Naive B cell (primary cell): ENCODE results near the gene TARS2. TPM values are rescaled to one million over a fixed set of nuclear protein-coding genes. Genes with fewer than 3 reads are reported as not detected.

Source experiments
- ATAC-seq, 2 donors: fragments of 150-1000 bp; cut with Tn5 transposase; 2 replicates each; pipeline ENCODE4 v1.10.0; 2021; ENCODE audit warnings: low read depth in 2 of 2, mild to moderate bottlenecking in 2 of 2, moderate library complexity in 2 of 2
- DNase-seq: peaks from one replicate; pipeline ENCODE4 v3.0.0; 2022
- H3K27ac Mint-ChIP-seq, 6 donors: one replicate each; pipeline ENCODE4 v1.8.0; 2020 to 2022; ENCODE audit warnings: mild to moderate bottlenecking in 6 of 6, mixed read lengths in 6 of 6, moderate library complexity in 5 of 6, inconsistent platforms in 2 of 6
- H3K27me3 Mint-ChIP-seq, 3 donors: one replicate each; pipeline ENCODE4 v1.8.0; 2021 to 2022; ENCODE audit warnings: mixed read lengths in 3 of 3, mild to moderate bottlenecking in 1 of 3
- H3K36me3 Mint-ChIP-seq, 2 donors: one replicate each; pipeline ENCODE4 v1.8.0; 2020 to 2022; ENCODE audit warnings: mixed read lengths in 2 of 2, inconsistent platforms in 1 of 2, mild to moderate bottlenecking in 1 of 2
- H3K4me1 Mint-ChIP-seq, 3 donors: one replicate each; pipeline ENCODE4 v1.8.0; 2020 to 2022; ENCODE audit warnings: mixed read lengths in 3 of 3, inconsistent platforms in 1 of 3, mild to moderate bottlenecking in 1 of 3, moderate library complexity in 1 of 3
- H3K4me3 Mint-ChIP-seq, 8 donors: one replicate each; pipeline ENCODE4 v1.8.0; 2020 to 2022; ENCODE audit warnings: mild to moderate bottlenecking in 8 of 8, mixed read lengths in 8 of 8, moderate library complexity in 8 of 8, inconsistent platforms in 2 of 8
- H3K9me3 Mint-ChIP-seq, 7 donors: one replicate each; pipeline ENCODE4 v1.8.0; 2020 to 2022; ENCODE audit warnings: mixed read lengths in 7 of 7, mild to moderate bottlenecking in 5 of 7, inconsistent platforms in 2 of 7, moderate library complexity in 1 of 7
- polyA plus RNA-seq, 6 donors: library from polyadenylated mRNA; unstranded; fragments of 300-500 nt; fragmentation: Illumina TruSeq; gene quantifications; one replicate each; pipeline ENCODE4 v1.2.3, GENCODE V29; 2021; ENCODE audit warnings: low read depth in 6 of 6

The TARS2 gene
- polyA plus RNA-seq, 6 donors from 2014 or later: 31.7 to 49.6 (median 37.4) TPM

- peaks cover 23 to 31% (median 29%) of the 10 kb centered on the region in 3 donors for H3K4me1 Mint-ChIP-seq
- no peaks in the 10 kb centered on the region for H3K36me3 Mint-ChIP-seq
- ATAC-seq: peak in 1 of 2 donors; percentile 2
- peak overlapping the region; percentile 59 to 92 (median 84) for H3K4me3 Mint-ChIP-seq
- peak overlapping the region in 3 of 6 donors; percentile 47 to 59 (median 47) for H3K27ac Mint-ChIP-seq
- H3K9me3 Mint-ChIP-seq: no peaks in the 10 kb centered on the region
- no peak for DNase-seq
- H3K27me3 Mint-ChIP-seq: peaks cover 7 to 34% (median 12%) of the 10 kb centered on the region in 3 donors
Observed at GRCh38 chr1:150549496-150550221, 62.4 kb downstream of the TARS2 start.

GRCh38 chr1:150550222-150551050 is 63.2 kb downstream of the TARS2 start:
- DNase-seq (no peak), ATAC-seq (no peak)
- Mint-ChIP-seq H3K4me1 (peaks cover 23 to 31% (median 29%) of the 10 kb centered on the region in 3 donors), H3K27ac (no peak overlapping the region), H3K4me3 (peak overlapping the region in 7 of 8 donors; percentile 37 to 92 (median 71)), H3K9me3 (no peaks in the 10 kb centered on the region), H3K27me3 (peaks cover 7 to 32% (median 12%) of the 10 kb centered on the region in 3 donors), H3K36me3 (no peaks in the 10 kb centered on the region)

DNA sequence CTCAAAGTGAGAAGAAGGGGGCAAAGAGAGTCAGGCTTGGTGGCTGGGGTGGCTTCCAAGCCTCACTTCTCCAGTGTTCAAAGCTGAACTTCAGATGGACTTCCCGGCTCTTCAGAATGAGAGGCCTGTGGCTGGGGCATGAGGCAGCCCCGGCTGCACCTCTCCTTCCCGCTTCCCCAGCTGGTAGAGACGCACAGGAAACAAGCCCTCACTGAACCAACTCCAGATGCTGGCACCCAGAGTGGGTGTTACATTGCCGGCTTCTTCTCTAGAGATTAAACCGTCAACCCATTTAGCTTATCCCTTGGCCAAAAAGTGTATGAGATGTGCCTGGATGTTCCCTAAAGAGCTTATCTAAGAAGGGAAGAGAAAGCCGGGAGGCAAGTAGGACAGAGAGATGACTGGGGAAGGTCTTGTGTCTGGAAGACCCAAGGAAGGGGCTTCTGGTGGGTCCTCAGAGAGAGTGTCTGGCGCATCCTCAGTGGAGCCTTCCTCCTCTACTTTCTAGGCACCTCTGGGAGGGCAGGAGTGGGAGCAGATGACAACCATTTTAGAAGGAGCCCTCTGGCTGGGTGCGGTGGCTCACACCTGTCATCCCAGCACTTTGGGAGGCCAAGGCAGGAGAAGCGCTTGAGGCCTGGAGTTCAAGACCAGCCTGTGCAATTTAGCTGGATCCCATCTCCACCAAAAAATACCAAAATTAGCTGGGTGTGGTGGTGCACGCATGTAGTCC is 64.0 kb downstream of the TARS2 start:
- peaks cover 7 to 26% (median 12%) of the 10 kb centered on the region in 3 donors for H3K27me3 Mint-ChIP-seq
- peak overlapping the region in 5 of 8 donors; percentile 3 to 76 (median 47) for H3K4me3 Mint-ChIP-seq
- no peaks in the 10 kb centered on the region for H3K36me3 Mint-ChIP-seq
- ATAC-seq (no peak), DNase-seq (no peak)
- H3K4me1 Mint-ChIP-seq: peaks cover 25 to 31% (median 29%) of the 10 kb centered on the region in 3 donors
- no peaks in the 10 kb centered on the region for H3K9me3 Mint-ChIP-seq
- H3K27ac Mint-ChIP-seq: no peak overlapping the region

- DNase-seq (no peak), ATAC-seq (no peak)
- Mint-ChIP-seq H3K27me3 (peaks cover 7 to 20% (median 8%) of the 10 kb centered on the region in 3 donors), H3K27ac (peak overlapping the region in 1 of 6 donors; percentile 78), H3K9me3 (no peaks in the 10 kb centered on the region), H3K36me3 (no peaks in the 10 kb centered on the region), H3K4me3 (peak overlapping the region in 1 of 8 donors; percentile 42), H3K4me1 (peaks cover 25 to 31% (median 29%) of the 10 kb centered on the region in 3 donors)
Observed at GRCh38 chr1:150551784-150552127, 64.5 kb downstream of the TARS2 start.

DNA sequence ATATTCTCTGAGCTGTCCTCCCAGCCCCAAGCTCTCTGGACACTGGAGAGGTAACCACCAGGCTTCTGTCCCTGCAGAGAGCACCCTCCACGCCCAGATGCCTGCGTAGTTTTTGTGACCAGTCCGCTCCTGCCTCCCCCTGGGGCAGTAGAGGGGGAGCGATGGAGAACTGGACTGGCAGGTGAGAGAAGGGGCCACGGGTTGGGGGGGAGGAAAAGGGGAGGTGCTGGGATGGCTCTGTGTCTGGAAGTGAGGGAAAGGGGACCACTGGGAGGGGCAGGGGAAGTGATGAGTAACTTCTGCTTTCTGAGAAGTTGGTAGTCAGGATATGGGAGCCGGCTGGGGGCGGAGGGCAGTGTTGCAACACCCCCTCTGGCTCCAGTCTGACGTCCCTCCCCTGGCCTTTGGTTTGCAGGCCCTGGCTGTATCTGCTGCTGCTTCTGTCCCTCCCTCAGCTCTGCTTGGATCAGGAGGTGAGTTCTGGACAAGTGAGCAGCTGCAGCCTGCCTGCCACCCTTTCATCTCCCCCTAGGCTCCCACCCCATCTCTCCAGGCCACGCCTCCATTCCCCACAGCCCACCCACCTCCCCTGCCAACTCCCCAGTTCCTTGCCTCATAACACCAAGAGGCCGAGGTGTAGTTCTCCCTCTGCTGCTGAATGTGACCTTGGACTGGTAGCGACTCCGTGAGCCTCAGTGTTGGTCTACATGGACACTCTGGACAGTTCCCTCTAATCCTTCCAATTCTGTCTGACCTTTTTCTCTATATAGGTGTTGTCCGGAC is 65.1 kb downstream of the TARS2 start:
- no peak for DNase-seq
- H3K27ac Mint-ChIP-seq: peak overlapping the region in 1 of 6 donors; percentile 78
- H3K36me3 Mint-ChIP-seq: no peaks in the 10 kb centered on the region
- H3K9me3 Mint-ChIP-seq: no peaks in the 10 kb centered on the region
- ATAC-seq: peak; percentile 40 to 44
- H3K4me3 Mint-ChIP-seq: peak overlapping the region in 4 of 8 donors; percentile 42 to 80 (median 60)
- H3K27me3 Mint-ChIP-seq: peaks cover 7 to 17% (median 8%) of the 10 kb centered on the region in 3 donors
- H3K4me1 Mint-ChIP-seq: peaks cover 25 to 31% (median 29%) of the 10 kb centered on the region in 3 donors

DNA sequence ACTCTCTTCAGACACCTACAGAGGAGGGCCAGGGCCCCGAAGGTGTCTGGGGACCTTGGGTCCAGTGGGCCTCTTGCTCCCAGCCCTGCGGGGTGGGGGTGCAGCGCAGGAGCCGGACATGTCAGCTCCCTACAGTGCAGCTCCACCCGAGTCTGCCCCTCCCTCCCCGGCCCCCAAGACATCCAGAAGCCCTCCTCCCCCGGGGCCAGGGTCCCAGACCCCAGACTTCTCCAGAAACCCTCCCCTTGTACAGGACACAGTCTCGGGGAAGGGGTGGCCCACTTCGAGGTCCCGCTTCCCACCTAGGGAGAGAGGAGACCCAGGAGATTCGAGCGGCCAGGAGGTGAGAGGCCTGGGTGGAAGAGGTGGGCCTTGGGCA is 65.7 kb downstream of the TARS2 start:
- peaks cover 25 to 31% (median 28%) of the 10 kb centered on the region in 3 donors for H3K4me1 Mint-ChIP-seq
- no peak for ATAC-seq
- H3K27ac Mint-ChIP-seq: no peak overlapping the region
- H3K36me3 Mint-ChIP-seq: no peaks in the 10 kb centered on the region
- DNase-seq: no peak
- peak overlapping the region in 1 of 8 donors; percentile 74 for H3K4me3 Mint-ChIP-seq
- H3K27me3 Mint-ChIP-seq: peaks cover 7 to 17% (median 8%) of the 10 kb centered on the region in 3 donors
- H3K9me3 Mint-ChIP-seq: no peaks in the 10 kb centered on the region

GRCh38 chr1:150553392-150554085 is 66.3 kb downstream of the TARS2 start:
- no peaks in the 10 kb centered on the region for H3K9me3 Mint-ChIP-seq
- no peaks in the 10 kb centered on the region for H3K36me3 Mint-ChIP-seq
- DNase-seq: no peak
- H3K4me3 Mint-ChIP-seq: no peak overlapping the region
- H3K27me3 Mint-ChIP-seq: peaks cover 5 to 17% (median 7%) of the 10 kb centered on the region in 3 donors
- ATAC-seq: no peak
- peaks cover 25 to 28% (median 25%) of the 10 kb centered on the region in 3 donors for H3K4me1 Mint-ChIP-seq
- peak overlapping the region in 1 of 6 donors; percentile 77 for H3K27ac Mint-ChIP-seq

DNA sequence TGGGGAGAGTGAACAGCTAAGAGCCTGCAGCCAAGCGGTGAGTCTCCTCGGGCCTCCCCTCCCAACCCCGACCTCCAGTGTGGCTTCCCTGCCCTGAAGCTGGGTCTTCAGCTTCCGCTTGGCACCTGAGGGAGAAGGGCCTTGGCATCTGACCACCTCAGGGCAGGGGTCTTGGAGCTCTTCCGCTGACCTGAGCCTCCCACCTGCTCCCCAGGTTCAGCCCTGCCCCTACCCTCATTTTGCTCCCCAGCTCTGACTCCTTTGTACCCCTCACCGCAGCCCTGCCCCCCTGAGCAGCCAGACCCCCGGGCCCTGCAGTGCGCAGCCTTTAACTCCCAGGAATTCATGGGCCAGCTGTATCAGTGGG is 66.8 kb downstream of the TARS2 start:
- no peak for ATAC-seq
- H3K27ac Mint-ChIP-seq: peak overlapping the region in 1 of 6 donors; percentile 77
- no peak for DNase-seq
- H3K4me3 Mint-ChIP-seq: no peak overlapping the region
- peaks cover 4 to 17% (median 7%) of the 10 kb centered on the region in 3 donors for H3K27me3 Mint-ChIP-seq
- H3K36me3 Mint-ChIP-seq: no peaks in the 10 kb centered on the region
- peaks cover 24 to 27% (median 25%) of the 10 kb centered on the region in 3 donors for H3K4me1 Mint-ChIP-seq
- no peaks in the 10 kb centered on the region for H3K9me3 Mint-ChIP-seq

DNA sequence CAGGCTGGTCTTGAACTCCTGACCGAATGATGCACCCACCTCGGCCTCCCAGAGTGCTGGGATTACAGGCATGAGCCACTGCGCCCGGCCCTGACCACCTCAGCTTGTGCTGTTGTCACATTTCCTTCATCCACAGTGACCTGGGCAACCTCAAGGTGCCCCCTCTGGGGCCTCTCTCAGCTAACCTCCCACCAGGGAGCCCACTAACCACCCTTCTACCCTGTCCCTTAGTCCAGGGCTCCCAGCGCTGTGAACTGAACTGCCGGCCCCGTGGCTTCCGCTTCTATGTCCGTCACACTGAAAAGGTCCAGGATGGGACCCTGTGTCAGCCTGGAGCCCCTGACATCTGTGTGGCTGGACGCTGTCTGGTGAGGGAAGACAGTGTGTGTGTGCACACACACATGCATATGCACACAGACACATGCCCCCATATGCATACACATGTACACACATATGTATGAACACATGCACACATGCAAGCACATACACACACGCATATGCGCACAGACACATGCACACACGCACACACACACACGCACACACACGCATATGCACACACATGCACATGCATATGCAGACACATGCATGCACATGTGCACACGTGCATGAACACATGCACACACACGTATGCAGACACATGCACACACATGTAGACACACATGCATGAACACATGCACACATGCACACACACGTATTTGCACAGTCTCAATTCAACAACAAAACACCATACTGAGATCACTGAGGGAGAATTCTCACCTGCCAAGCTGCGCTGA is 68.2 kb downstream of the TARS2 start:
- H3K4me1 Mint-ChIP-seq: peaks cover 26 to 29% (median 27%) of the 10 kb centered on the region in 3 donors
- peaks cover 0 to 10% (median 4%) of the 10 kb centered on the region in 3 donors for H3K27me3 Mint-ChIP-seq
- H3K36me3 Mint-ChIP-seq: no peaks in the 10 kb centered on the region
- peak overlapping the region in 1 of 6 donors; percentile 30 for H3K27ac Mint-ChIP-seq
- H3K4me3 Mint-ChIP-seq: no peak overlapping the region
- H3K9me3 Mint-ChIP-seq: no peaks in the 10 kb centered on the region
- DNase-seq (no peak), ATAC-seq (no peak)

GRCh38 chr1:150555971-150556865 is 69.0 kb downstream of the TARS2 start:
- Mint-ChIP-seq H3K27ac (no peak overlapping the region), H3K9me3 (no peaks in the 10 kb centered on the region)
- no peak for ATAC-seq

More at GRCh38 chr1:150555971-150556865, 69.0 kb downstream of the TARS2 start:
- DNase-seq: no peak
- Mint-ChIP-seq H3K4me3 (peak overlapping the region in 1 of 8 donors; percentile 12), H3K4me1 (peaks cover 31 to 33% (median 31%) of the 10 kb centered on the region in 3 donors), H3K27me3 (peaks cover 0 to 2% (median under 1%) of the 10 kb centered on the region in 3 donors), H3K36me3 (no peaks in the 10 kb centered on the region)
